ENCODE measurements around the gene ITGB7.

GRCh38 chr12:53245286-53245685 is 38.2 kb upstream of the ITGB7 start:
- TF ChIP-seq, protein P1, sequence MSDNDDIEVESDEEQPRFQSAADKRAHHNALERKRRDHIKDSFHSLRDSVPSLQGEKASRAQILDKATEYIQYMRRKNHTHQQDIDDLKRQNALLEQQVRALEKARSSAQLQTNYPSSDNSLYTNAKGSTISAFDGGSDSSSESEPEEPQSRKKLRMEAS (IDR thresholded peaks at IDR 0.05; ENCODE audit: insufficient read depth, insufficient read length), result no peak
- TF ChIP-seq EZH2 (IDR thresholded peaks at IDR 0.05; ENCODE audit: borderline replicate concordance, low read depth, low read length, severe bottlenecking) (no peak), CTCF (IDR thresholded peaks at IDR 0.05; ENCODE audit: extremely low read depth in 1 of 2, insufficient read depth in 1 of 2, low read depth in 1 of 2, low read length in 2 of 2) (no peak), POLR2A (IDR thresholded peaks at IDR 0.05; ENCODE audit: low read depth, low read length) (no peak), JUN (IDR thresholded peaks at IDR 0.05; ENCODE audit: borderline replicate concordance, insufficient read depth, insufficient read length, low read depth) (no peak), POLR2AphosphoS5 (IDR thresholded peaks at IDR 0.05; ENCODE audit: insufficient read depth, low read depth, low read length) (no peak), MYC (IDR thresholded peaks at IDR 0.05; ENCODE audit: low read depth, low read length) (no peak)

Data from endothelial cell of umbilical vein (primary cell).